HG03571 (cell line): ENCODE results near the gene ATXN3.
A peak's percentile ranks its signal among the peaks of the same experiment; 100 is the strongest.
"Not testable (repeated sequence)": the region's sequence is repeated elsewhere in the genome, so short reads cannot be mapped to it uniquely, and the experiment has no call there.

Source experiments
- ATAC-seq: cut with Tn5 transposase; IDR thresholded peaks from one replicate; pipeline ENCODE4 v1.9.1; 2021; ENCODE audit not compliant: unreplicated experiment

ATXN3 gene

GRCh38 chr14:92074555-92074954 is 31.8 kb downstream of the ATXN3 start:
- ATAC-seq: no peak

DNA sequence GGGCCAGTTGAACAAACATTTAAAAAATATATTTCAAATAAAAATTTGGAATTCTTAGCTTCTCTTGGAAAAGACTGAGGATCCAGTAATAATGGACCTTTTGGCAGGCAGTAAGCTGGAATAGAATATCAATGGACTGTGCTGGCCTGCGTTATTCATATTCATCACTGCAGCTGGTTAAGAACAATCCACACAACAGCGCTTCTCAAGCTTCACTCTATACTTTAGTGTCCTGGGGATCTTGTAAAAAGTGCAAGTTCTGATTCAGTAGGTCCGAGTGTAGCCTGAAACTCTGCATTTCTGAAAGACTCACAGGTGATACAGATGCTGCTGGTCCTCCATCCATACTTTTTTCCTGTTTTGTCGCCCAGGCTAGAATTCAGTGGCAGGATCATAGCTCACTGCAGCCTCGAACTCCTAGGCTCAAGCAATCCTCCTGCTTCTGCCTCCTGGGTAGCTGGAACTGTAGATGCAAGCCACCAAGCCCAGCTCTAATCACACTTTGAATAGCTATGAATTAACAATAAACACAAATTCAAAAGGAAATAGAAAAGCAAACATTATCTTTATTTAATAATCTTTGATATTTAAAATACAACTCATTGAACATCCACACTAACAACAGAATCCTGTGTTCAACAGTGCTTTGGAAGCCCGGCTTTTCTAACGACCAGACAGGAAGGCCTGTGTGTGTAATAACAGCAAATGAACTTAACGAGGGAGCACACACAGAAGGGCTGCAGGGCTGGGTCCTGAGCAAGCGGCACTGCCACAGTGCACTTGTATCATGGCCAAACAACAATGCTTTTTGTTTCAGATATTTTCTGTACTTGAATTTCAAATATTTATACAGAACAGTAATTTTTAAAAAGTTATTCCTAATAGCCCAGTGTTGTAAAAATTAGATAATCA is 48.1 kb downstream of the ATXN3 start:
- no peak for ATAC-seq

GRCh38 chr14:92049781-92050180 is 56.6 kb downstream of the ATXN3 start:
- ATAC-seq: no peak

DNA sequence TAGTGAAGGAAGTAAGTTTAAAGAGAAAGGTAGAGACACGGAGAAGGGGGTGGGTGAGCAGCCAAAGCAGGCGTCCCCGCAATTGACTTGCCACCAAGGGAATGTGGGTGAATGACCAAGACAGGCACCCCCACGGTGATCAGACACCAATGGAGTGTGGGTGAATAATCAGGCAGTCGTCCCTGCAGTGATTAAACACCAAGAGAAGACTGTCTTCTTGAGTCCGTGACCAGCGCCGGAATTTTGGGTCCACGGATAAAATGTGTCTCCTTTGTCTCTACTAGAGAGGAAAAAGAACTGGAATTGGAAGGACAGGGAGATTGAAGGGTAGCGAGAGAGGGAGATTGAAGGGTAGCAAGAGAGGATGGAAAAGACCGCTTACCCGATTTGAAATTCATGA is 57.2 kb downstream of the ATXN3 start:
- not testable (repeated sequence) for ATAC-seq

DNA sequence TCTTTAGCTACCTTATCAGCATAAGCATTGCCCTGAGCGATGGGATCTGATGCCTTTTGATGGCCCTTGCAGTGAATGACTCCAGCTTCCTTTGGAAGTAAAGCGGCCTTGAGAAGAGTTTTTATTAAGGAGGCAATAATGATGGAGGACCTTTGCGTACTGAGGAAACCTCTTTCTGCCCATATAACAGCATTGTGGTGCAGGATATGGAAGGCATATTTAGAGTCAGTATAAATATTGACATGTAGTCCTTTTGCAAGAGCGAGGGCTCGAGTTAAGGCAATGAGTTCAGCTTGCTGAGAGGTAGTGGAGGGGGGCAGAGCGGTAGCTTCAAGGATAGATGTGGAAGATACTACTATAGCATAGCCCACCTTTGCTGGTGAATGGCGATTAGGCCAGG is 60.5 kb downstream of the ATXN3 start:
- not testable (repeated sequence) for ATAC-seq

DNA sequence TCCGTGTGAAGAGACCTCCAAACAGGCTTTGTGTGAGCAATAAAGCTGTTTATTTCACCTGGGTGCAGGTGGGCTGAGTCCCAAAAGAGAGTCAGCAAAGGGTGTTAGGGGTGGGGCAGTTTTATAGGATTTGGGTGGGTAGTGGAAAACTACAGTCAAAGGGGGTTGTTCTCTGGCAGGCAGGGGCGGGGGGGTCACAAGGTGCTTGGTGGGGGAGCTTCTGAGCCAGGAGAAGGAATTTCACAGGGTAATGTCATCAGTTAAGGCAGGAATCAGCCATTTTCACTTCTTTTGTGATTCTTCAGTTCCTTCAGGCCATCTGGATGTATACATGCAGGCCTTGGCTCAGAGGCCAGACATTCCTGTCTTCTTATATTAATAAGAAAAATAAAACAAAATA is 64.6 kb downstream of the ATXN3 start:
- not testable (repeated sequence) for ATAC-seq

GRCh38 chr14:92041203-92041602 is 65.2 kb downstream of the ATXN3 start:
- no peak for ATAC-seq

DNA sequence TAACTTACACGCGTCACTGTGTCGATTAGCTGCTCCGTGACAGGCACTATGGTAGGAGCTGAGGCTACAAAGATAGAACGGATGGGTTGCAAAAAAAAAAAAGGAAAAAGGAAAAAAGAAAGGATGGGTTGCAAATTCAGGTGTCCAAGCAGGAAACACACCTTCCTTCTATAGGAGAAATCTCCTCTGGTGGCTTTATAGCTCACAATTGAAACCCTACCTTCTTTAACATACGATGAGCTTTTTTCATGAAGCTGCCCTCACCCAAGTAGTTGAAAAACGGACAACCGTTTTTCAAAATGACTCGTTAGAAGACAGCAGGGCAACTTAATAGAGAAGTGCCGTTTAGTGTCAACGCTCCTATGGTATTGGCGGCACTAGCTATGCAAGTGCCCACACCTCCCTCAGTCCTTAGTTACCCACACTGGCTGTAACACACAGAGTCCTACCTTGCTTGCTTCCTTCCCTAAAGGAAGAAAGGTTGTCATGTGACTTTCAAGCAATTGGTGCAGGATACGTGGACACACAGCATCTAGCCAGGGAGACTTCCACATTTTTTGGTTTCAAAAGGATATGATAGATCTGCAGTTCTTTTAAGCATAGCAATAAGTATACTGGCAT is 65.8 kb downstream of the ATXN3 start:
- ATAC-seq: peak; percentile 4

DNA sequence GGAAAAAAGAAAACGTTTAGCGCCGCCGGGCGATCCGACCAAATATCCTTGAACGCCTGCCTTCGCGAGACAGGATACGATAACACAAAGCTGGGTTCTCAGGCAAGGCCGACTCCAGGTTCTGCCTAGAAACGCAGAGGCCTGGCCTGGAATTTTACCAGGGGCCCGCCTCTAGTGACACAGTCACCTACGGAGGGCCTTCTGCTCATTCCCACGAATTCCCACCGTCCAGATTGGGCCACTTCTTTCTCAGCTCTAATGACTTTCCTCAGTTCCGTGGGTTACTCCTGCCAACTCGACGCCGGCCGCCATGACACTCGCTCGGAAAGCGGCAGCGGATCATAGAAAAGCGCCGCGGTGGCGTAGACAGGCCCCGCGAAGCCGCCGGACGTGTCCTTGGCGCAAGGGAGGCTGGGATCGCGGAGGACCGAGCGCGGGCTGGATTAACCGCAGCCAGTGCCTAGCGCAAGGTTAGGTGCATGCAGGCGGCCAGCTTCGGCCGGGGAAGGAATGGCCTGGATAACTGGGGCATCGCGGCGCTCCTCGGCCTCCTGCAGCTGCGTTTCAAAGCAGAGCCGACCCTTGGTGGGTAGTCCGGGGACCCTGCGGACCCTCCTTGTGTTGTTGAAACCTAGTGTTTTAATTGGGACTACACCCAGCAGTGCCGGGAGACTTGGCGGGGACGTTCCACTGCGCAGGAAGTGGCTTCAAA is 66.5 kb downstream of the ATXN3 start, which contains the start of gene TRIP11:
Gene TRIP11, minus strand, starts transcription at position 341 of the 712 bp plus-strand sequence. CDS start 374 bp downstream, outside the sequence.
- ATAC-seq: peak; percentile 98

DNA sequence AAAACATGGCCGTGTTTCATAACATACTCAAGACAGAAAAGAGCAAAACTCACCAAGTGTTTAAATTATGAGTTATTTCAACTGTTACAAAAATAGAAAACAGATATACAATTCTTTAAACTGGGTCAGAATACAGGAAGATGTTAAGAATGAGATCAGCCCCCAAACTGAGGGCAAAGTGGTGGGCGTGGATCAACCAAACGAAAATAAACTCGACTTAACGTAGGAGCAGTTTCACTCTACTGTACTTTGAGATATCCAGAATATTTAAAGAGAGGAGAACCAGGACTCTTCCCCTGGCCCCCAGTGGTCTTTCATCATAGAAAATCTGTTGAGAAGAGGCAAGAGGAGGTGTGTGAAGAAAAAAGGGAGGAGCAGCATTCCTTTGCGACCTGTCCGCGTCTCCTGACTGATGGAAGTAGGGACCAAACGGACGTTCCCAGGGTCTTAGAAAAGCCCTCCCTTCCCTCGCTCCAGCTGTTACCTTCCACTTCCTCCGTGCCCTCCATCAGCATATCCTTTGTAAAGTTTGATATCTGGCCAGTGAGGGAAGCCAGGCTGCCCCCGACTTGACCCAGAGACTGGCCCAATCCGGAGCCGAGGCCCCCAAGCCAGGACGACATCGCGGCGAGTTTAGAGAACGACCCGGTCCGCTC is 67.2 kb downstream of the ATXN3 start:
- ATAC-seq: no peak

- no peak for ATAC-seq
Observed at GRCh38 chr14:92037989-92038388, 68.4 kb downstream of the ATXN3 start.

- ATAC-seq: no peak
Observed at GRCh38 chr14:92035890-92036289, 70.5 kb downstream of the ATXN3 start.

GRCh38 chr14:92033906-92034687 is 72.3 kb downstream of the ATXN3 start:
- ATAC-seq: no peak

GRCh38 chr14:92033433-92033832 is 72.9 kb downstream of the ATXN3 start:
- no peak for ATAC-seq

GRCh38 chr14:92026548-92027190 is 79.7 kb downstream of the ATXN3 start:
- no peak for ATAC-seq

DNA sequence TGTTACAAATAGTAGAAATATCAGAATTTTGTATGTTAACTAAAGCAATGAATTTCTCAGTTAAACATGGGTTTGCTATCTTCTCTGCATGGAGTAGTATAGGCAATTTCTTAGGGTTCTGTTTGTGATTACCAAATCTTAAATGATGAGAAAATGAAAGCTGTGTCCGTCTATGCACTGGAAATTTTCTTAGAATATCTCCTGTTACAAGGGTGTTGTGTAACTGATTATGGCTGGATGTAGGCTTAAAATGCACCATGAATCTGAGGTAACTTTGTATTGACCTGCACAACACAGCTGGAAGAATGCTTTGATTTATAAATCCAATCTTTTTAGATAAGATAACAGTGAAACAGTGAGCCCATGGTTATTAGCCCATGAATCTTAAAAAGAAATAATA is 84.3 kb downstream of the ATXN3 start:
- no peak for ATAC-seq

DNA sequence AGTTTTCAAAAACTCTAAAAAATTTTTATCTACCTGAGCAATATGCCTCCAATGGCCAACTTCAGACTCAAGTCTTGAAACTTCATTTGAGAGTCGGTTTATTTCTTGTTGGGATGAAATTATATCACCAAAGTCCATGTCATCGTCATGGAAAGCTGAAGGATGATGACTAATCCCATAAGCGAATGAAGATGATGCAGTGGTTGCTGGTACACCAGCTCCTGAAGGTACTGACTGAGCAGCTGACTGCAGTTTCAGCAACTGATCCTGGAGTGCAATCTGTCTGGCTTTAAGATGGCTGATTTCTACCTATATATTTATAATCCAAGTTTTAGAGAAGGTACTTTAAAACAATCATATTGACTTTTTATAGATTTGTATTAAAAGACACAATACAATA is 84.9 kb downstream of the ATXN3 start:
- ATAC-seq: no peak

DNA sequence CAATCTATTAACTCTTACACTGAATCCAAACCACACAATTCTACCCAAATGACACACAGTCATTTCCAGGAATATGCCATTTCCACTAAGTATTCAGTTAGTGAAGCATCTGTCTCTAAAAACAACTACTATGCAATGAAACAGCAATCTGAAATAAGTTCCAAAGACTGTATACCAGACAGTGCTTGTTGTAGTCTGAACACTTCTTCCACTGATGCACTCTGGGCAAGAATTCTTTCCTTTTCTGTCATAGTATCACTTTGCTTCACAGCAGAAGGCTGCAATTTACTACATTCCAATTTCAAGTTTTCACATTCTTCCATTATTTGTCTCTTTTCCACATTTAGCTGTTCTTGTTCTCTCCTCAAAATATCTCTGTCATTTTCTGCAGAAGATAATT is 92.3 kb downstream of the ATXN3 start:
- ATAC-seq: no peak

- no peak for ATAC-seq
Observed at GRCh38 chr14:92012121-92012748, 94.1 kb downstream of the ATXN3 start.
